Pancreas (tissue), 10 donors: ENCODE data around the gene MAGI1. TPM values are rescaled to one million over a fixed set of nuclear protein-coding genes. Genes with fewer than 3 reads are reported as not detected.
A peak's percentile ranks its signal among the peaks of the same experiment; 100 is the strongest.

Experiments used
- ATAC-seq, 4 donors: fragments of 200-7000 bp; cut with Tn5 transposase; one replicate each; pipeline versions ENCODE4 v1.8.0 to v1.9.1; 2020; ENCODE audit warnings: mild to moderate bottlenecking in 4 of 4, moderate library complexity in 4 of 4
- DNase-seq, 6 donors: peaks; one replicate each; pipeline ENCODE4 v3.0.0-alpha.2; 2020
- FAIRE-seq: peaks from 2 replicates; lab custom pipeline; 2012; peaks lifted over from hg19 to GRCh38; lab: Jason Lieb, UNC
- H3K27ac ChIP-seq, 4 donors: fragments of 200-600 bp; sonication (generic); 1 replicate in 3 of 4; 2 replicates in 1 of 4; pipeline versions ENCODE4 v1.5.0 to v1.8.0; 2020
- H3K27me3 ChIP-seq, 4 donors: fragments of 200-600 bp; one replicate each; pipeline ENCODE4 v1.8.0; 2021
- H3K36me3 ChIP-seq, 3 donors: fragments of 200-600 bp; sonication (generic) in 1 of 3; one replicate each; pipeline versions ENCODE4 v1.5.0 to v1.8.0; 2020 to 2021
- H3K4me1 ChIP-seq, 3 donors: fragments of 200-600 bp; one replicate each; pipeline ENCODE4 v1.8.0; 2021
- H3K4me3 ChIP-seq, 4 donors: fragments of 200-600 bp; sonication (generic) in 2 of 4; one replicate each; pipeline versions ENCODE4 v1.5.0 to v1.8.0; 2020 to 2021
- H3K9me3 ChIP-seq, 4 donors: fragments of 200-600 bp; one replicate each; pipeline ENCODE4 v1.8.0; 2021
- CTCF ChIP-seq, 4 donors: fragments of 200-600 bp; sonication (generic) in 3 of 4; IDR thresholded peaks; one replicate each; pipeline versions ENCODE4 v1.5.0 to v1.8.0; 2021; ENCODE audit warnings: antibody characterized with exemption in 4 of 4
- WGBS, 2 donors: extraction: QIAGEN DNeasy Blood & Tissue Kit; methylation state at CpG; one replicate each; pipeline ENCODE4 v1.1.7; 2013; 5-methylcytosine and 5-hydroxymethylcytosine counted together
- intact Hi-C, 3 donors: fragments of 100-400 bp; cut with DNase I; formaldehyde crosslinking; loops; one replicate each; pipeline versions ENCODE4 v1.11.1 to v1.14.2; 2022
- polyA plus RNA-seq, 2 donors: library from polyadenylated mRNA; stranded (reverse); fragments of 200-250 nt; gene quantifications; one replicate each; pipeline ENCODE4 v1.2.3, GENCODE V29; 2013
- total RNA-seq, 6 donors: library from RNA; stranded (reverse); fragmentation: NEBNext Ultra II Directional in 4 of 6; extraction: Animal tissue kit (Norgen Biotek cat#: 25700) in 4 of 6; gene quantifications; one replicate each; pipeline versions ENCODE4 v1.2.1 to v1.2.4, GENCODE V29; 2021 to 2023
- donor health status: healthy with polysubstance abuse.
- donor health status: DM: no; HTN: no; CAD: no; lungs with moderate emphysema.
- donor health status: DM: no; HTN: no; CAD: no.
- donor health status: control.
- donor health status: control.
- donor health status: Bipolar disorder and iron deficiency.
- donor health status: DM: yes; HTN: yes; CAD: no.
- donor health status: DM: no; HTN: no; CAD: no.
- donor health status: DM: no; HTN: no; CAD: no.
- donor health status: DM: yes; HTN: yes; CAD: no.

The MAGI1 gene
- total and polyA plus RNA-seq, 8 donors: 19.7 to 45.1 (median 28.0) TPM

GRCh38 chr3:66017084-66017483 lies 21.6 kb downstream of the MAGI1 start:
- Histone ChIP-seq H3K4me3 (no peak overlapping the region), H3K27ac (no peak overlapping the region), H3K4me1 (peaks cover 23 to 52% (median 24%) of the 10 kb centered on the region in 3 donors), H3K36me3 (no peaks in the 10 kb centered on the region), H3K27me3 (no peaks in the 10 kb centered on the region), H3K9me3 (no peaks in the 10 kb centered on the region)
- ATAC-seq (no peak), DNase-seq (no peak), FAIRE-seq (no peak)
- TF ChIP-seq CTCF (IDR thresholded peaks at IDR 0.05): no peak
- 90 to 92% methylated on average over 16 of the region's 16 CpGs for WGBS, 2 donors
- intact Hi-C loops: no loop called here

GRCh38 chr3:66015841-66016240 lies 22.9 kb downstream of the MAGI1 start:
- Histone ChIP-seq H3K4me3 (no peak overlapping the region), H3K27ac (no peak overlapping the region), H3K36me3 (no peaks in the 10 kb centered on the region), H3K27me3 (no peaks in the 10 kb centered on the region), H3K4me1 (peaks cover 11 to 55% (median 15%) of the 10 kb centered on the region in 3 donors), H3K9me3 (no peaks in the 10 kb centered on the region)
- ATAC-seq: no peak
- no peak for DNase-seq
- intact Hi-C loops: no loop called here
- no peak for TF ChIP-seq CTCF (IDR thresholded peaks at IDR 0.05)
- 87 to 91% methylated on average over 4 of the region's 4 CpGs for WGBS, 2 donors
- no peak for FAIRE-seq

- H3K27ac ChIP-seq: no peak overlapping the region
- no peaks in the 10 kb centered on the region for H3K9me3 ChIP-seq
- no peak for DNase-seq
- H3K4me3 ChIP-seq: no peak overlapping the region
- 45 to 58% methylated on average over 2 of the region's 2 CpGs for WGBS, 2 donors
- no peak for TF ChIP-seq CTCF (IDR thresholded peaks at IDR 0.05)
- ATAC-seq: peak in 1 of 4 donors; percentile 42
- no peaks in the 10 kb centered on the region for H3K27me3 ChIP-seq
- H3K36me3 ChIP-seq: no peaks in the 10 kb centered on the region
- H3K4me1 ChIP-seq: peaks cover 11 to 58% (median 15%) of the 10 kb centered on the region in 3 donors
- no peak for FAIRE-seq
- intact Hi-C loops: no loop called here
Measured at GRCh38 chr3:66014651-66015050, 24.1 kb downstream of the MAGI1 start.

GRCh38 chr3:66014056-66014455 lies 24.7 kb downstream of the MAGI1 start:
- Histone ChIP-seq H3K9me3 (no peaks in the 10 kb centered on the region), H3K27me3 (no peaks in the 10 kb centered on the region), H3K4me1 (peaks cover 11 to 55% (median 15%) of the 10 kb centered on the region in 3 donors), H3K27ac (no peak overlapping the region), H3K4me3 (no peak overlapping the region), H3K36me3 (no peaks in the 10 kb centered on the region)
- FAIRE-seq (no peak), ATAC-seq (peak in 3 of 4 donors; percentile 22 to 41 (median 39)), DNase-seq (no peak)
- no peak for TF ChIP-seq CTCF (IDR thresholded peaks at IDR 0.05)
- intact Hi-C loops: no loop called here
- 19 to 28% methylated on average over 2 of the region's 2 CpGs for WGBS, 2 donors

- H3K27ac ChIP-seq: no peak overlapping the region
- FAIRE-seq (no peak), ATAC-seq (no peak), DNase-seq (no peak)
- peaks cover 11 to 47% (median 15%) of the 10 kb centered on the region in 3 donors for H3K4me1 ChIP-seq
- WGBS, 2 donors: 86 to 95% methylated on average over 2 of the region's 2 CpGs
- no peaks in the 10 kb centered on the region for H3K9me3 ChIP-seq
- intact Hi-C loops: no loop called here
- no peak for TF ChIP-seq CTCF (IDR thresholded peaks at IDR 0.05)
- no peaks in the 10 kb centered on the region for H3K36me3 ChIP-seq
- H3K27me3 ChIP-seq: no peaks in the 10 kb centered on the region
- H3K4me3 ChIP-seq: no peak overlapping the region
Measured at GRCh38 chr3:66012711-66013110, 26.0 kb downstream of the MAGI1 start.
